Loucy (cell line): ENCODE data around the gene C1QL3.

Experiments
- H2AFZ ChIP-seq: fragments of 200-600 bp; sonication (generic); 2 replicates; pipeline ENCODE4 v1.6.0; 2016; ENCODE audit warnings: antibody characterized with exemption, mild to moderate bottlenecking, low read length, moderate library complexity
- H3F3A ChIP-seq: fragments of 200-600 bp; 2 replicates; pipeline ENCODE4 v1.6.0; 2016; ENCODE audit warnings: antibody characterized with exemption, low read depth, mild to moderate bottlenecking
- H3K27me3 ChIP-seq: fragments of 200-600 bp; sonication (generic); 2 replicates; pipeline ENCODE4 v1.6.1; 2014; ENCODE audit warnings: low read length, mild to moderate bottlenecking; ENCODE audit not compliant: insufficient read depth, poor library complexity, severe bottlenecking
- H3K36me3 ChIP-seq: fragments of 200-600 bp; sonication (generic); 2 replicates; pipeline ENCODE4 v1.6.1; 2016; ENCODE audit warnings: low read length; ENCODE audit not compliant: insufficient read depth
- H3K4me1 ChIP-seq: fragments of 200-600 bp; sonication (generic); 2 replicates; pipeline ENCODE4 v1.5.1; 2014; ENCODE audit warnings: low read length, mild to moderate bottlenecking; ENCODE audit not compliant: insufficient read depth, poor library complexity, severe bottlenecking
- H3K4me2 ChIP-seq: fragments of 200-600 bp; sonication (generic); 2 replicates; pipeline ENCODE4 v1.6.0; 2014; ENCODE audit warnings: antibody characterized with exemption, low read length, low read depth, mild to moderate bottlenecking; ENCODE audit not compliant: poor library complexity, severe bottlenecking
- H3K4me3 ChIP-seq: fragments of 200-600 bp; sonication (generic); 2 replicates; pipeline ENCODE4 v1.5.1; 2014; ENCODE audit warnings: low read length, mild to moderate bottlenecking, mixed read lengths; ENCODE audit not compliant: poor library complexity, severe bottlenecking
- H3K79me2 ChIP-seq: fragments of 200-600 bp; sonication (generic); 2 replicates; pipeline ENCODE4 v1.6.1; 2014; ENCODE audit warnings: low read length; ENCODE audit not compliant: insufficient read depth
- H3K9ac ChIP-seq: fragments of 200-600 bp; sonication (generic); 2 replicates; pipeline ENCODE4 v1.6.0; 2014; ENCODE audit warnings: mild to moderate bottlenecking, low read depth, low read length, moderate library complexity; ENCODE audit not compliant: poor library complexity, severe bottlenecking
- H3K9me2 ChIP-seq: fragments of 200-600 bp; sonication (generic); replicated peaks from 2 replicates; pipeline ENCODE4 v1.6.1; 2016; ENCODE audit warnings: low read depth, low read length, mixed read lengths
- H3K9me3 ChIP-seq: fragments of 200-600 bp; sonication (generic); 2 replicates; pipeline ENCODE4 v1.6.1; 2014; ENCODE audit warnings: mild to moderate bottlenecking, antibody characterized with exemption, low read length, low read depth; ENCODE audit not compliant: insufficient read depth
- H4K20me1 ChIP-seq: fragments of 200-600 bp; sonication (generic); 2 replicates; pipeline ENCODE4 v1.6.0; 2014; ENCODE audit warnings: antibody characterized with exemption, low read length, mild to moderate bottlenecking; ENCODE audit not compliant: insufficient read depth, poor library complexity, severe bottlenecking
- EZH2phosphoT487 ChIP-seq: fragments of 200-600 bp; IDR thresholded peaks from 2 replicates; pipeline ENCODE4 v1.6.1; 2018; ENCODE audit warnings: antibody characterized with exemption, mild to moderate bottlenecking, moderate library complexity, borderline replicate concordance
- TF ChIP-seq, protein P1 (sequence below): fragments of 200-600 bp; sonication (generic); conservative IDR thresholded peaks from 2 replicates; pipeline ENCODE4 v1.5.1; 2014; ENCODE audit warnings: mild to moderate bottlenecking, antibody characterized with exemption, low read length

C1QL3 gene

DNA sequence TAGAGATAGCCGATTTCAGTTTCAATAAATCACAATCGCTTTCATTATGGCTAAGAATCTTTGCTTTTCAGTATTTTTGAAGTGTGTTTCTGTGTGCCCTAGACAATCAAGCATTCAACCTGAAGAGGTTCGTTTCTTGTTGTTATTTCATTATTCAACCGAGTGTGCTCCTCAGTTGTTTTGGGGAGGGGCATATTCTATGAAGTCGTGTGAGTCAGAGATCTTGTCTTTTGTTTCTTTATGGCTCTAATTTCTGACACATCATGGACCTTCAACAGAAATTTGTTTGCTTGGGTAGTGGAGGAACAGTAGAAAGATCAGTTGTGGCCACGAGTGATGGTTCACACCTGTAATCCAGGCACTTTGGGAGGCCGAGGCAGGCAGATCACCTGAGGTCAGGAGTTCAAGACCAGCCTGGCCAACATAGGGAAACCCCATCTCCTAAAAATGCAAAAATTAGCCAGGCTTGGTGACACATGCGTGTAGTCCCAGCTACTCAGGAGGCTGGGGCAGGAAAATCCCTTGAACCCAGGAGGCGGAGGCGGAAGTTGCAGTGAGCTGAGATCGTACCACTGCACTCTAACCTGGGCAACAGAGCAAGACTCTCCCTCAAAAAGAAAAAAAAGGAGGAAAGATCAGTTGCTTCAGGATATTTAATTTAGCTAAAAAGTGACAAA is 38.3 kb downstream of the C1QL3 start:
- H3K9me3 ChIP-seq = no peaks in the 10 kb centered on the region
- H3K4me2 ChIP-seq = no peak overlapping the region
- no peaks in the 10 kb centered on the region for H3K4me1 ChIP-seq
- no peaks in the 10 kb centered on the region for H3K79me2 ChIP-seq
- no peaks in the 10 kb centered on the region for H4K20me1 ChIP-seq
- peaks cover 20% of the 10 kb centered on the region for H3K36me3 ChIP-seq
- TF ChIP-seq, protein P1, sequence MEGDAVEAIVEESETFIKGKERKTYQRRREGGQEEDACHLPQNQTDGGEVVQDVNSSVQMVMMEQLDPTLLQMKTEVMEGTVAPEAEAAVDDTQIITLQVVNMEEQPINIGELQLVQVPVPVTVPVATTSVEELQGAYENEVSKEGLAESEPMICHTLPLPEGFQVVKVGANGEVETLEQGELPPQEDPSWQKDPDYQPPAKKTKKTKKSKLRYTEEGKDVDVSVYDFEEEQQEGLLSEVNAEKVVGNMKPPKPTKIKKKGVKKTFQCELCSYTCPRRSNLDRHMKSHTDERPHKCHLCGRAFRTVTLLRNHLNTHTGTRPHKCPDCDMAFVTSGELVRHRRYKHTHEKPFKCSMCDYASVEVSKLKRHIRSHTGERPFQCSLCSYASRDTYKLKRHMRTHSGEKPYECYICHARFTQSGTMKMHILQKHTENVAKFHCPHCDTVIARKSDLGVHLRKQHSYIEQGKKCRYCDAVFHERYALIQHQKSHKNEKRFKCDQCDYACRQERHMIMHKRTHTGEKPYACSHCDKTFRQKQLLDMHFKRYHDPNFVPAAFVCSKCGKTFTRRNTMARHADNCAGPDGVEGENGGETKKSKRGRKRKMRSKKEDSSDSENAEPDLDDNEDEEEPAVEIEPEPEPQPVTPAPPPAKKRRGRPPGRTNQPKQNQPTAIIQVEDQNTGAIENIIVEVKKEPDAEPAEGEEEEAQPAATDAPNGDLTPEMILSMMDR = no peak
- TF ChIP-seq EZH2phosphoT487 = no peak
- H3K9me2 ChIP-seq = no peaks in the 10 kb centered on the region
- no peak overlapping the region for H3K4me3 ChIP-seq
- H3K9ac ChIP-seq = no peak overlapping the region
- H3K27me3 ChIP-seq = no peaks in the 10 kb centered on the region
- no peak overlapping the region for H2AFZ ChIP-seq
- no peaks in the 10 kb centered on the region for H3F3A ChIP-seq

DNA sequence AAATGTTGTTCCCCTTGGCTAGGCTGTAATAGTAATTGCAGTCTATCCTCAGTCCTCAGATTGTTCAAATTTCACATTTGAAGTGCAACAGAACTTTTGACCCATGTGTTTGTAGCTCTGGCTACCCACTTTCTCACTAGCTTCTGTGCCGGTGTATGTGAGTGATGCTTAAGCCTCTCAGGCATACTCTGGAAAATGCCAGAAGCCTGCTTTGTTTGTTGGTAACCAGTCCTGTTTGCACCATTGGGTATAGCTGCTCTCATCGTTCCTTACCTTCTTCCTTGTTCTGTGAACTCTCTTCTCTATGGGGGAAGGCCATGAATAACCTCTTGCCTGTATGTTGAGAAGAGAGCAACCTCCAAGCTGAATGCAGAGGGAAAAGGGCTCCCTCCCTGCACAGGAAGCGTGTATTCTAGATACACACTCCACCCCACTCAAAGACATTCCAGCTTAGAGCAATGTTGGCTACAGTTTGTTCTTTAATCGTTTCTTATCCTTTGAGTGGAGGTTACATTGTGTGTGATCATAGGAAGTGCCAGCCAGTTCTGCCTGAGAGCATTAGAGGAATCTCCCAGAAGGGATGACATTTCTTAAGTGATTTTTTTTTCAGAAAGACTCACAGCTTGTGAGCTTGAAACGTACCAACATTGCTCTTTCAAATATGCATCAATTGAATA is 40.5 kb downstream of the C1QL3 start:
- no peak overlapping the region for H3K4me2 ChIP-seq
- no peaks in the 10 kb centered on the region for H3F3A ChIP-seq
- peaks cover under 1% of the 10 kb centered on the region; the same call in 1 of the 2 replicates for H3K36me3 ChIP-seq
- H3K79me2 ChIP-seq = no peaks in the 10 kb centered on the region
- no peaks in the 10 kb centered on the region for H3K9me3 ChIP-seq
- no peaks in the 10 kb centered on the region for H4K20me1 ChIP-seq
- no peaks in the 10 kb centered on the region for H3K27me3 ChIP-seq
- no peak overlapping the region for H3K9ac ChIP-seq
- no peaks in the 10 kb centered on the region for H3K4me1 ChIP-seq
- no peak for TF ChIP-seq EZH2phosphoT487
- TF ChIP-seq, protein P1 = no peak
- no peak overlapping the region for H2AFZ ChIP-seq
- H3K9me2 ChIP-seq = no peaks in the 10 kb centered on the region
- no peak overlapping the region for H3K4me3 ChIP-seq

DNA sequence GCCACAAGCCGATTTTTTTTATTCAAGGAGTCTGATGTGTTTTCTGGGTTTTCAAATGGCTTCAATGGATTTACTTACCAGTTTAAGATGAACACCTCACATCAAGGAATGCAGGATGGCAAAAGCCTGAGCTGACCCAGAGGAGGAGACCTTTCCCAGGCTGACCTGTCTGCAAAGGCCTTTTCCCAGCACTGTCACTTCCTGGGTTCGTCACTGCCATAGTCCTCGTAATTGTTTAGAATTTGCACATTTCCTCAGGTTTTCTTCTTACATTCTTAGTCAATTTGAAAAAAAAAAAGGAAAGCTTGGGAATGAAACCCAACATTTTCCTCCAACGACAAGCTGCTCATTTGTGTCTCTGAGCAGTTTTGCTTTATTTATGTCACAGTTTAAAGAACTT is 42.9 kb downstream of the C1QL3 start:
- H3K9me3 ChIP-seq = no peaks in the 10 kb centered on the region
- no peak overlapping the region for H3K4me3 ChIP-seq
- no peak overlapping the region for H3K4me2 ChIP-seq
- no peaks in the 10 kb centered on the region for H3K4me1 ChIP-seq
- no peaks in the 10 kb centered on the region for H3F3A ChIP-seq
- H3K9me2 ChIP-seq = no peaks in the 10 kb centered on the region
- H3K36me3 ChIP-seq = no peaks in the 10 kb centered on the region
- TF ChIP-seq, protein P1 = no peak
- no peak for TF ChIP-seq EZH2phosphoT487
- no peaks in the 10 kb centered on the region for H3K27me3 ChIP-seq
- H2AFZ ChIP-seq = no peak overlapping the region
- no peak overlapping the region for H3K9ac ChIP-seq
- no peaks in the 10 kb centered on the region for H3K79me2 ChIP-seq
- no peaks in the 10 kb centered on the region for H4K20me1 ChIP-seq
